Right forelimb (tissue), 1 donor: ENCODE data around the gene CYP2W1.

Experiments used
- DNase-seq: peaks from one replicate; pipeline ENCODE4 v3.0.0-alpha.2; 2018

CYP2W1 gene

DNA sequence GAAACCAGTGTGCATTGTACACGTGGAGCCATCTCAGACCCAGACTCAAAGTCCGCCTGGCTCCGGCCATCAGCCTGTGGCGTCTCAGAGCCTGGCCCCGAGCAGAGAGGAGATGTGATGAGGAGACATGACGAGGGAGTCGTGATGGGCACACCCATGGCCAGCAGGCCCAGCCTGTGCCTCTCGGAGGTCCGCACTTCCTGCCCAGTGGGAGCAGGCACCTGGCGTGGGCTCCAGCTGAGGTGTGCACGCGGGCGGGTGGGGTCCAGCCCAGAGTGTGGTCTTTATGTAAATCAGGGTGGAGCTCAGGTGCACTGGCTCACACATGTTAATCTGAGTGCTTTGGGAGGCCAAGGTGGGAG lies 35.3 kb downstream of the CYP2W1 start:
- DNase-seq: no peak

DNA sequence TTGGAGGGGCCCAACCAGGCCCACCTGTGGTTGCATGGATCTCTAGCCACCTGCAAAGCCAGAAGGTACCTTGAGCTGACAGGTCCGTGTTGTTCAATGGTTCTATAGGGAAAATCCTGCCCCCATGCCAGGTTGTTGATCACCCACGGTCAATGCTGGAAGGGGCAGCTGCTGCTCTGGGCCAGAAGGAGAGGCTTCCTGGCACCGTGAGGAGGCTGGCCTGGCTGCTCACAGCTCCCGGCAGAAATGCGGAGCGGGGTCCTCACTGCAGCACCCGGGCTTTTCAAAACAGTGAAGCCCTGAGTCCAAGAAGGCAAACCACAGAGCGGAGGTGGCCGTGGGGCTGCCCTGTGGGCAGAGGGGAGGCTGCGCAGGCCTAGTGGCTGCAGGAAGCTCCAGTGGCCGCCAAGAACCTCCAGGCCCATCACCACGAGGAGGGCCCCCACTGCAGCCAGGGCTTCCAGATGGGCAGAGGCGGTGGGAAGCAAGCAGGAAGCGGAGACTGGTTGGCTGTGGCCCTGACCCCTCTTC lies 36.3 kb downstream of the CYP2W1 start:
- no peak for DNase-seq

DNA sequence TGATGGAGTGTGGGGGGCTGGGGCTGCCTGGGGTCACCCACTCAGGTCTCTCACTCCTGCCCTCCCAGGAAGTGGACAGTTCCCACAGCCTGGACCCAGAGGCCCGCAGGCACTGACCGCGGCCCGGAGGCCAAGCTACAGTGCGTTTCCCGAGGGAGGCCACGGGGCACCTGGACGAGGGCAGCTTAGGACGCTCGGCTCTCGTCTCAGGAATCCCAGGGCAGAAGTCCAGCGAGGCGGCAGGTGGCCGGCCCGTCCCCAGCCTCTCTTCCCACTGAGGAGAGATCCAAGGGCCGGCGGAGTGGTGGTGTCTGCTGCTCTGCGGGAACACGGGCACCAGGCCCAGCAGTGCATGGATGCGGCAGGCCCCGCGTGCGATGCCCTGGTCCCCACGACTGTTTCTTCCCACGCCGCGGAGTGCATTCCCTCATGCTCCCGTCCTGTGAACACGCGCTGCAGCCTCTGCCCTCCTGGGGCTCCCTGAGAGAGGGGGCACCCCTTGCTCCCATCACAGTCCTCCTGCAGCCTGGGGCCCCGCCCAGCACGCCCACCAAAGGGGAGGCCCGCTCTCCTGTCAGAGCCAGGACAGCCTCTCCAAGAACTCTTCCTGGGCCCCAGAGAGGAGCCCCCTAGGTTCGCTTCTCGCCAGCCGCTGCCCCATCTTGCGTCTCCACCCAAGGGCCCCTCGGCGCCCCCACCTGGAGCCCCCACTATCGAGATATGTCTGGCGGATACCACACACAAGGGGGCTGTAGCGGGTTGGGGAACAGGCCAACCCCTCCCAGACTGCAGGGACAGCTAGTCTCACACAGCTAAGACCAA lies 37.0 kb downstream of the CYP2W1 start:
- no peak for DNase-seq

DNA sequence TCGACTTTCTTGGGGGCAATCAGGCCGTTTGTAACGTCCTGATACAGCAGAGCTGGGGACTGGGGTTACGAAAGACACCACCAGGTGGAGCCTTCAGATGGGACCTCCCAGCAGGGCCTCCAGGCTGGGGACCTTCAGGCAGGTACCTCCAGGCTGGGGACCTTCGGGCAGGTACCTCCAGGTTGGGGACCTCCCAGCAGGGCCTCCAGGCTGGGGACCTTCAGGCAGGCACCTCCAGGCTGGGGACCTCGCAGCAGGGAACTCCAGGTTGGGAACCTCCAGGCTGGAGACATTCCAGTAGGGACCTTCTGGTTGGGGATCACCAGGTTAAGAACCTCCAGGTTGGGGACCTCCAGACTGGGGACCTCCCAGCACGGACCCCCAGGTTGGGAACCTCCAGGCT lies 37.9 kb downstream of the CYP2W1 start:
- DNase-seq: no peak

DNA sequence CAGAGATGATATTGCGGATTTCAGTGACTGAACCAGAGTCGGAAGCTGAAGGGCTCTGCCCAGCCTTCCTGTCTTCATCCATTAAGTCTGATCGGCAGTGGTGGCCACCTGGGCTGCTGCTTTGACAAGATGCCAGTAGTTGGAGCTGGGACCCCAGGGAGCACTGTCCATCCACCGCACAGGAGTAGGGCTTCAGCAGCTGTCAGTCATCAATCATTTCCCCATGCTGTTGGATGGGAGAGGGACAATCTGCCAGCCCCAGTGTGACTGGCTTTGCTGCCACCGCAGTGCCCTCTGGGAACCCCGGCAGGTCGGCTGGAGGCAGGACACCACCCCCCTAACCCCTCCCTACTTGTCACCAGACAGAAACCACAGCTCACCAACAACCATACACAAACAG lies 38.4 kb downstream of the CYP2W1 start:
- no peak for DNase-seq

DNA sequence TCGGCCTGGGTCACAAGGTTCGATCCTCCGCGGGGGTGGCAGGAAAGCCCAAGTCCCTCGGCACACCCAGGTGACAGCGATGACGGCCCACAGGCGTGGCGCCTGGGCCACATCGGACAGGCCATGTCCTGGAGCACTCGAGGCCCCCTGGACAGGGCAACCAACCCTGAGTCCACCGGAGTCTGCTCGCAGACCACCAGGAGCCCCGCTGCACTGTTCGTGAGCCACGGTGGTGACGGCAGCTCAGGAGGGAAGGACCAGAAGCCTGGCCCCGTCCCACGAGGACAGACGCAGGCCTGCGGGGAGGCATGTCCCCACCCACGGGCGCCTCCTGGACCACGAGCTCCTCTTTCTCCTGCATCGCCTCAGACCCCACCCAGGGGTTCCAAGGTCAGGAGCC lies 39.0 kb downstream of the CYP2W1 start:
- no peak for DNase-seq

DNA sequence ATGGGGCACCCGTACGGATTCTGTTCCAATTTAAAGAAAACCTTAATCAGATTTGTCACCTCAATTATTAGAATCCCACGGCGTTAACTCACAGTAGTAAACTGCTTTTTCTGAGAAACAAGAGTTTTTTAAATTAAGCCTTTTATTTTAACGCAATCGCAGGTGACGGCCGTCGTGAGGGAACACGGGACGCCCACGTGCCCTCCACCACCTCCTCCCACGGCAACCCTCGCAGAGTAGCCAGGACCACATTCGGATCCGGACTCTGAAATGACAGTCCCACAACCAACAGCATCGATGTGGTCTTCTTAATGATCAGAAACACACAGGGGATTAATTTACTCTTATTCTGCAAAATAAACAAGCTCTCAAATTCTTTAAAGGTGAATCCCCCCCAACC lies 39.4 kb downstream of the CYP2W1 start:
- DNase-seq: no peak

DNA sequence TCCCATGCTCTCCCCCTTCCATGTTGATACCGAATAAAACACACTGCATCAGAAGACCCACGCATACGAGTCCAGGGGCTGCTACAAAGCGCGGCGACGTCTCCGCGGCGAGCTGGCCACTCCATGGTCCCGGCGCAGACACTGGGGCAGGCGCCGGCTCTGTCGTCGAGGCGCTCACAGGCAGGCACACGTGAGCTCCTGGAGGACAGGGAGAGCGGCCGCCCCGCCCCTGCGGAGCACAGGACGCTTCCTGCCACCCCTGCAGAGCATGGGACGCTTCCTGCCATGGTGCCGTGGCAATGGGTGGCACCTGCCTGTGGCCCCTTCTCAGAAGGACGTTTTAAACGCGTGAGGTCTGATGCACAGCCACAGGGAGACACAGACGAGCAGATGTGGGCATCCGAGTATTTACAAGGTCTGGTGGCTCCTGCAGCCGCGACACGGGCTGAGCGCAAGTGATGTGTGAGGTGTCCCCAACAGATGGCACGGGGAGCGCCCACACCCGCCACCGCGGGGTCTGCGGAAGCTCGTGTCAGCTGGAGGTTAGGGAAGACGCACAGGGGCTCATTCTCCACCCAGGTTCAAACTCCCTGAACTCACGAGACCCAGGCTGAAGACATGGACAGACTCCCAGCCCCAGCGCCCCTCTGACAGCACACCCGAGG lies 40.0 kb downstream of the CYP2W1 start:
- DNase-seq: no peak

DNA sequence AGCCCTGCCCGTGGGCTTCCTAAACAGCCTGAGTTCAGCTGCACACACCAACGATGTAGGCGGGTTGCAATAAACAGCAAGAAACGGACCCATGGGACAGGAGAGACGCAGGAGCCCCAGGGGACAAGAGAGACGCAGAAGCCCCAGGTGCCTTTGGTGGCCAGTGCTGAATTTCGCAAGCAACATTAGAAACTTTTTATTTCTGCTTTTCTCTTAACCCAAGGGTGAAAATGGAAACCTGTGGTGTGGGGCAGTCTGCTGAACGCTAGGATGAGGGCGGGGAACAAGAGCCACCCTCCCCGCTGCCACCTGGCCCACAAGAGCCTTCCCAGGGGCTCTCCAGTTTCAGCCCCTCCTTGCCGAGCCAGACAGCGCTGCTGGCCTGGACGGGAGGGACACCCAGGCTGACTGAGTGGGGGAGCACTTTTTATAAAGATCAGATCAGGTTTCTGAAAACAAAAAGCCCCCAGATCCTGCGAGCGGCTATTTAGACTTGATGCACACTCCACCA lies 41.4 kb downstream of the CYP2W1 start:
- no peak for DNase-seq

DNA sequence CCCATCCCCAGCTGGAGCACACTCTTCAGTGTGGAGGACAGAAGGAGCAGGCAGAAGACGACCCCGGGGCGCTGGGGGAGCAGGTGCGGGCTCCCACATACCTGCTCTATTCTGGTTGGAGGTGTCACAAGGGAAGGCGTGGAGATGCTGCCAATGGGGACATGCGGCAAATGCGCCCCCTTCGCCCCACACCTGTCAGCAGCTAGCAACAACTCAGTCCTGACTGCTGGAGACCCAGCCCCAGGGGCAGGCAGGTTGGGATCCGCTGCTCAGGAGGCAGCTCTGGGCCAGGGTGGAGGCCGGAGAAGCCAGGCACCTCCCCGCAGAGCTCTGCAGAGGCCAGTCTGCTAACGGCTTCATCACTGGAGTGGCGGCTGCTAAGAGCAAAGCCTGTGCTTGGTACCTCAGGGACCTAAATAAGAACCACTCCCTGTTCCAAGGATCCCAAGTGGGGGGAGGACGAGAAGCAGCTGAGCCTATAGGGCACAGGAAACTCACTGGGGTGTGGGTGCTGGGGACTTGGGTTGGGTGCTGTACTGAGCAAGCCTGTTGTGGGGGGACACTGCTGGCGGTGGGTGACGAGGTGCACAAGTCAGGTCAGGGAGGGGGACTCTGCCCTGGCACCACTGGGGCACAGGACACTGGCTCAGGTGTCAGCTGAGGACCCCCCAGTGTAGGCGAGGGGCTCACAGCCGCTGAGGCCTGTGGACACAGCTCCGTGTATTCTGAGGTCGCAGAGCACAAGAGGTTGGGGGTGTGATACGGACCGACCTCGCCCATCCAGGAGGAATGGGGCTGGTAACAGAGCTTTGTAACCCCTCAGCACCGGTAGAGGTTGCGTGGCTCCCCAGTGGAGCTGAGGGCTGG lies 42.1 kb downstream of the CYP2W1 start:
- DNase-seq: no peak

DNA sequence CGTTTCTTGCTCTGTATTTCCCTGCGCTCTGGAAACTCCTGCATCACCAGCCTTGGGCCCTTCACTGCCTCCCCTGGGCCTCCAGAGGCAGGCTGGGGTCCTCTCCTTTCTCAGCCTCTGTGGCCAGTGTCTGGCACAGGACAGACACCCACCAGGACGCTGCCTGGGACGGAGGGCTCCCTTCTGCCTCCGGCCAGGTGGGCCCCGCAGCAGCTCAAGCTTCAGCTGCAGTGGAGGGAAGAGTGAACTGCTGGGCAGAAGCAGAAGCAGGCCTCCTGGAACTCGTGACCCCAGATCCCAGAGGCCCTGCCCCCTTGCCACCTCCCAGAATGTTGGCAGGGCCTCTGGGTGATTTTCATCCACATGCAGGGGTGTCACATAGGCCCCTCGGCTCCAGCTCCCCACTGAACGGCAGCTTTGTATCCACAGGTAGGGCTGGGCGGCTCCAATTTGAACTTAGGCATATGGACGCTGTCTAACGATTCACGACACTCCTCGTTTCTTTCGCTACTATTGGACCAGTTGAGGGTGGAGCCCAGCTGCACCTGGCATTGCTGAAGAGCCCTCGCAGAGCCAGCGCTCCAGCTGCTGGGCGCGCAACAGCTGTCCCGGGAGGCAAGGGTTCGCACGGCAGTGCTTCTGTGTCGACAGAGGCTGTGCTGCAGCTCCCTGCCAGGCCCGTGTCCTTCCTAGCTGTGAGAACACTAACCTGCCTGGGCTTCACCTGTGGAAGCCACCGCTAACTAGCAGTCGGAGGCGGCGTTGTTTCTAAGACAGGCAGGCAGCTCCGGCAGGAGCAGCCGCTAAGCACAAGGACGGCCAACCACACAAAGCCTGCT lies 43.0 kb downstream of the CYP2W1 start:
- peak; percentile 72 for DNase-seq

DNA sequence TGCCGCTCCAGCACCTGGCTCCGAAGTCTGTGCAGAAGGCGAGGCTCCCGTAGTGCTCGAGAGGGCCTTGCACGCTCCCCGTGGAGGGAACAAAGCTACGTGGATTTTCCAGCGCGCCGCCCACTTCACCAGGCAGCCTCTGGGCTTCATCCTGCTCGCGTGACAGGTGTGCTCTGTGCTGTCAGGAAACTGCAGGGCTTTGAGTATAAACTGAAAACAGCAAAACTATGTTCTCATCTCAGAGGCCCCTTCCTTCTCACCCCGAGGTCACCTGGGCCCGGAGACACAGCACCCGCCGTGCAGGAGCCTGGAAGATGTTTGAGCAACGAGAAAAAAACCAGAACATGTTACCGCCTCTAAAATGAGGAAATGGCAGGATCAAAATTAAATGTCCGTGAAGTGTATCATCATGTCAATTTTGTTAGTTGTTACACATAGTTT lies 43.8 kb downstream of the CYP2W1 start:
- DNase-seq: no peak

DNA sequence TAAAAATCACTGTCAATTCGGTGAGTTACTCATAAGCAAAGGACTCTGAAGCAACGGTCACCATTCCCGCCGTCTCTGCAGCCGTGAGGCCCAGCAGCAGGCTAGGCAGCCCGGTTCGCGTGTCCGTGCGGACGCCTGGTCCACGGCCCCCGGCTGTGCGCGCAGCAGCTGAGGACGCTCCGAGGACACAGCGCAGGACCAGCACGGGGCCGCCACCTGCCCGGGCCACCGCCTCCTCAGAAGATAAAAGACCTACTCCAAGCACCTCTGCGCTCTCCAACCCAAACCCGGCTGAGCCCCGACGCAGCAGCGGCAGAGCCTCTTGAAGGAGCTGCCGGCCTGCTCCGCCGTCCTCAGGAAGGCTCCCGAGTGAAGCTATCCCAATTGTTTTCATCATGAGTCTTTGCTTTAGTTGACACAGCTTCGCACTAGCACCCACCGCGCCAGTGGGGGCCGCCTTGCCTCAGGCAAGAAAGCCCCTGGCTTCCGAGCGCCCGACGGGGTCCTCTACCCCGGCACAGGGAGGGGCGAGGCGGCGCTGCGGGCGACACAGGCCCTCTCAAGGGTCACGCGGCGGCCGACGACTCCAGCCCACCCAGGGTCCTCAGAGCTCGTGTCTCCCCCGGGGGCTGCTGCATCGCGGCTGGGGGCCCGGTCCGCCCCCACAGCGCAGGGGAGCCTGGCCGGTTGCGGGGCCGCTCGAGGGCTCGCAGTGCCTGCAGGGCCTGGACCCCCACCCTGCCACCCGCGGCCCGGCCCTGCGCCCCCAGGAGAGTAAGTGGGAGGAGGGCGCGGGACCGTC lies 44.5 kb downstream of the CYP2W1 start:
- peak; percentile 69 for DNase-seq

DNA sequence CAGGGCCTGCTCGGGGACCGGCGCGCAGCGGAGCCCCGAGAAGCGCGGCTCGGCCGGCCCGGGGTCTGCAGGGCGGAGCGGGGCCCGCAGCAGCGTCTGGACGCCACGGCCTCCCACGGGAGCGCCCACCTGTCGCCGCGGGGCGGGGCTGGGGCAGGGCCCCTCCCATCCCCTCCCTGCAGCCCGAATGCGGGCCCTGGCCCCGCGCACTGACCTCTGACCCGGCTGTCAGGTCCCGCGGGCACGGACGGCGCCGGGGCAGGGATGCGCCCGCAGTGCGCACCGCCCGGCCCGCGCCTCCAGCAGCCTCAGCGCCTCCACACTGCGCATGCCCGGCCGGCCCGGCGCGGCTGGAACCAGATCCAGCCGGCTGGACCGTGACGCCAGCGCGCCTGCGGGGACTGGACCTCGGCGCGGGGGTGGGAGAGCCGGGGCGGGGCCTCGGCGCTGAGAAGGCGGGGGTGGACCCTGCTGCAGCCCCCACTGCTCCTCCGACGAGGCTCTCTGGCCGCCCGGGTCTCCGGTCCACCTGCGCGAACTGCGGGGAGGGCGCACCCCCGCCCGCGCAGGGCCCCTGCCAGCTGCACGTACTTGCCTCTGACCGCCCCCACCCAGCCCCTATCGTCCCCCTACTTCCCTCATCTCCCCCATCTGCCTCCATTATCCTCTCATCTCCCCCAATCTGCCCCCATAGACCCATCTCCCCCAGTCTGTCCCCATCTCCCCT lies 45.2 kb downstream of the CYP2W1 start:
- DNase-seq: peak; percentile 95

DNA sequence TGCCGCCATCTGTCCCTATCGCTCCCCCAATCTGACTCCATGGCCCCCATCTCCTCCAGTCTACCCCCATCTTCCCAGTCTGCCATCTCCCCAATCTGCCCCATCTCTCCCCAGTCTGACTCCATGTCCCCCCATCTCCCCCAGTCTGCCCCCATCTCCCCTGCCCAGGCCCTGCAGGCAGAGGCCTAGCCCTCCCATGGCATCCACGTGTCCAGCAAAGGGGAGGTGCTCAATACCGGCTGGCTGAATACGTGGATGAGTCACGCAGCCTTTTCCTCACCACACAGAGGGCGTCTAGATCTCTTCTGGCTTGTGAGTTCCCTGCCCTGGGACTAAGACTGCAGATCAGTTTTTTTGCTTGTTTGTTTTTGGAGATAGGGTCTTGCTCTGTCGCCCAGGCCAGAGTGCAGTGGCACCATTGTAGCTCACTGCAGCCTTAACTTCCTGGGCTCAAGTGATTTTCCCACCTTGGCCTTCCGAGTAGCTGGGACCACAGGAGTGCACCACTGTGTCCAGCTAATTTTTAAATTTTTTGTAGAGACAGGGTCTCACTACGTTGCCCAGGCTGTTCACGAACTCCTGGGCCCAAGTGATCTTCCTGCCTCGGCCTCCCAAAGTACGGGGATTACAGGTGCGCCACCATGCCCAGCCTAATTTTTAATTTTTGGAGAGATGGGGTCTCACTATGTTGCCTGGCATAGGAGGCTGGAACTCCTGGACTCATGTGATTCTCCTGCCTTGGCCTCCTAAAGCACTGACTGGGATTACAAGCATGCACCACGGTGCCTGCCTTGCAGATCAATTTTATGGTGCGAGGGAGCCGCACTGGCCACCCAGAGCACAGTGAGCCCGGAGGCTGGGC lies 46.0 kb downstream of the CYP2W1 start:
- peak; percentile 79 for DNase-seq

DNA sequence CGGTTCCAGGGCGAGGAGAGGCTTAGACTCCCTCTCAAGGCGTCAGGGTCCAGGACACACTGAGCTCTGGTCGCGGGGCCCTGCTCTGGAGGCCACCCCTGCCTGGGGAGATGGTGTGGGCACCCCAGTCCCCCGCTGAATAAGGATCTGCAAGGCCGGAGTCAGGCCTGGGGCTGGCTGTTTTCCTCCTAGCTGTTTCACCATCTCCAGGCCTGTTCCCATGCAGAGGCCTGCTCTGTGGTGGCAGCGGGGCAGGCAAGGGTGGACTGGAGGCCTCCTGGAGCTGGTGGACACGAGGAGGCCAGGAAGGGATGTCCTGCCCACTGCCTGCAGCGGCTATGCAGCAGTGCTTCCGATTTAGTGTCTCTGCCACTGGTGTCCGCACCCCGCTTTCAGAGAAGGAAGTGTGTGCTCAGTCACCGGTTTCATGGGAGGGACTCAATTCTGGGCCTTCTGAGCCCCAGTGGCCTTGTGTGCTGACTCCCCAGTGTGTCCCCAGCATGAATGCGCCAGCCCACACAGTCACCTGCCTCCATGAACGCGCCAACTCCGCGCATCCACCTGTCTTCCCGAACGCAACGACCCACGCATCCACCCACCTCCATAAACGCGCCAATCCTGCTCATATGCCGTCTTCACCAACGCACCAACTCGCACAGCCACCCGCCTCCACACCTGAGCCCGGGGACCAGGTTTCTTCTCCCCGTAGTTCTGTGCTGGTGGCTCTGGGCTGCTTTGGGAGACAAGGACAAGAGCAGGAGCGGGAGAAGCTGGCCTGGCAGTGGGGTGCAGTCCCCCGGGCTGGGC lies 46.9 kb downstream of the CYP2W1 start:
- DNase-seq: no peak

DNA sequence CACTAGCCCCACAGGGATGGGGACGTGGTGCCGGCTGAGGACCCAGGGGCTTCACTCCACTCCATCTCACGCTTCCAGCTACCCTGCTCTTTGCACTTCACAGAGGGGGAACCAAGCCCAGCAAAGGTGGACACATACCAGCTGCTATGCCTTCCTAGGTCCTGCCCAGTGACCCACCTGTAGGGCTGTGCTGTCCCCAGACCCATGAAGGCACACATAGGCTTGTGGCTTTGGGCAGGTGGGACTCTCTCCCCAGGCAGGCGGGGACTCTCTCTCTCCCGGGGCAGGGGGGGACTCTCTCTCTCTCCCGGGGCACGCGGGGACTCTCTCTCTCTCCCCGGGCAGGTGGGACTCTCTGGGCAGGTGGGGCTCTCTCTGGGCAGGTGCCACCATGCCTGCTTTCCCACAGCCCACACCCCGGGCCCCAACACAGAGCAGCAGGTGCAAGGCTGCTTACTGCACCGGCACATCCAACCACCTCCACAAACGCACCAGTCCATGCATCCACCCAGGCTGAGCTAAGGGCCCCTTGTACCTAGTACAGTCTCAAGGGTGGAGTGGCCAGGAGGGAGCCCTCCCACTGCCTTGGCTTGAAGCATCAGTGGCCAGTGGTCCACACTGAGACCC lies 47.6 kb downstream of the CYP2W1 start:
- DNase-seq: no peak
